ENCODE results near the gene GLI3. TPM values are rescaled to one million over a fixed set of nuclear protein-coding genes. Genes with fewer than 3 reads are reported as not detected.

The GLI3 gene
- total RNA-seq, 4 donors from 2014 or later = 8.6 to 12.6 (median 8.7) TPM

DNA sequence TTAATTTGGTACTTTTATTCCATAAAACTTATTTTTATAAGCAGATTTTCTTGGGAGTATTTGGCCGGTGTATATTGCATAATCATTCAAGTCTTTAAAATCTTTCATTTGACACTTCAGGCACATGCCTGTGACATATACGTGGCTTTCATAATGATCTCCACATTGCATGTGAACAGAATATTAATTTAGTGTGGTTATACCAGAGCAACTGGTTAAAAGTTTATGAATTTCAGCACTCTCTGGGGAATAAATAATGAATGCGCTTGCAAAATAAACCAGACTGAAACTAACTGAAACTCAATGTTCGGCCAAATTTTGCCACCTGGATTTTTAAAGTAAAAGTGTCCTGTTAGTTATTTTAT is 242.3 kb downstream of the GLI3 start:
- 48 to 50% methylated on average over 4 of the region's 4 CpGs for WGBS, 2 donors
- Histone ChIP-seq H3K27me3 (no peaks in the 10 kb centered on the region), H3K4me3 (no peak overlapping the region), H3K36me3 (peaks cover 0 to 4% (median 0%) of the 10 kb centered on the region in 3 donors), H3K9me3 (no peaks in the 10 kb centered on the region), H3K27ac (no peak overlapping the region), H3K4me1 (peaks cover 0 to 64% (median 7%) of the 10 kb centered on the region in 4 donors)
- no peak for DNase-seq (ENCODE audit: low spot score in 2 of 2)
- TF ChIP-seq POLR2A (IDR thresholded peaks at IDR 0.05) (no peak), EP300 (IDR thresholded peaks at IDR 0.05) (no peak)
- TF ChIP-seq, protein P1, sequence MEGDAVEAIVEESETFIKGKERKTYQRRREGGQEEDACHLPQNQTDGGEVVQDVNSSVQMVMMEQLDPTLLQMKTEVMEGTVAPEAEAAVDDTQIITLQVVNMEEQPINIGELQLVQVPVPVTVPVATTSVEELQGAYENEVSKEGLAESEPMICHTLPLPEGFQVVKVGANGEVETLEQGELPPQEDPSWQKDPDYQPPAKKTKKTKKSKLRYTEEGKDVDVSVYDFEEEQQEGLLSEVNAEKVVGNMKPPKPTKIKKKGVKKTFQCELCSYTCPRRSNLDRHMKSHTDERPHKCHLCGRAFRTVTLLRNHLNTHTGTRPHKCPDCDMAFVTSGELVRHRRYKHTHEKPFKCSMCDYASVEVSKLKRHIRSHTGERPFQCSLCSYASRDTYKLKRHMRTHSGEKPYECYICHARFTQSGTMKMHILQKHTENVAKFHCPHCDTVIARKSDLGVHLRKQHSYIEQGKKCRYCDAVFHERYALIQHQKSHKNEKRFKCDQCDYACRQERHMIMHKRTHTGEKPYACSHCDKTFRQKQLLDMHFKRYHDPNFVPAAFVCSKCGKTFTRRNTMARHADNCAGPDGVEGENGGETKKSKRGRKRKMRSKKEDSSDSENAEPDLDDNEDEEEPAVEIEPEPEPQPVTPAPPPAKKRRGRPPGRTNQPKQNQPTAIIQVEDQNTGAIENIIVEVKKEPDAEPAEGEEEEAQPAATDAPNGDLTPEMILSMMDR (IDR thresholded peaks at IDR 0.05) = no peak

DNA sequence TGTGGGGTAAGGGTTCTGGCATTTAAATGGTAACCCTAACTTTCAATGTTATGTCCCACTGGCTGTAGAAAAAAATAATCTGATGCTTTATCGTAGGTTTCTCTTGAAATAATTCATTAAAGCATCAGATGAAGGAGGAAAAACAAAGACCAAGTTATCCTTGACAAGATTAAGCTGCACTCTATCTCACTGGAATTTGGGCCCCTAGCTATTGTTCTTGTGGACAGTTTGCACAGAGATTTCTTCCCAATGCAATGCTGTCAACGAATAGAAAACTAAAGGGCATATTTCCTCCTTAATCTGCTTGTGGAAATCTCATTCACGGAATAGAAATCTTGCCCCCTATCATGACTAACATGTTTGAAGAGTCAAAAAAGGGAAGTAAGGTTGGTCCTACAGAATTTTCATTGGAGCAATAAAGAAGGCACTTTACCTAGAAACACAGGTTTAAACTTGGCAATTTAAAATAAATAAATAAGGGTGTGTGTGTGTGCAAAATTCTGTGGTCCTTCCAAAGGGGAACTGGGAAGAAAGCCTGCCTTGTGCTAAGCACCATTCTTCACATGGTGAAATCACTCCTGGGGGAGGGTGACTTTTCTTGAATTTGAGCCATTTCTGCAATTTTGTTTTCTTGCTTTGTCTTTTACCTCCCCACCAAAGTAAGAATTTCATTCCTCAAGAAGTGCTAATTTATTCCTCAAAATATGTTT is 242.8 kb downstream of the GLI3 start:
- WGBS, 2 donors = 56 to 63% methylated on average over 3 of the region's 3 CpGs
- H3K27ac ChIP-seq = peak overlapping the region in 1 of 4 donors; percentile 12
- no peak for TF ChIP-seq EP300 (IDR thresholded peaks at IDR 0.05)
- TF ChIP-seq, protein P1 (IDR thresholded peaks at IDR 0.05) = no peak
- TF ChIP-seq POLR2A (IDR thresholded peaks at IDR 0.05) = no peak

DNA sequence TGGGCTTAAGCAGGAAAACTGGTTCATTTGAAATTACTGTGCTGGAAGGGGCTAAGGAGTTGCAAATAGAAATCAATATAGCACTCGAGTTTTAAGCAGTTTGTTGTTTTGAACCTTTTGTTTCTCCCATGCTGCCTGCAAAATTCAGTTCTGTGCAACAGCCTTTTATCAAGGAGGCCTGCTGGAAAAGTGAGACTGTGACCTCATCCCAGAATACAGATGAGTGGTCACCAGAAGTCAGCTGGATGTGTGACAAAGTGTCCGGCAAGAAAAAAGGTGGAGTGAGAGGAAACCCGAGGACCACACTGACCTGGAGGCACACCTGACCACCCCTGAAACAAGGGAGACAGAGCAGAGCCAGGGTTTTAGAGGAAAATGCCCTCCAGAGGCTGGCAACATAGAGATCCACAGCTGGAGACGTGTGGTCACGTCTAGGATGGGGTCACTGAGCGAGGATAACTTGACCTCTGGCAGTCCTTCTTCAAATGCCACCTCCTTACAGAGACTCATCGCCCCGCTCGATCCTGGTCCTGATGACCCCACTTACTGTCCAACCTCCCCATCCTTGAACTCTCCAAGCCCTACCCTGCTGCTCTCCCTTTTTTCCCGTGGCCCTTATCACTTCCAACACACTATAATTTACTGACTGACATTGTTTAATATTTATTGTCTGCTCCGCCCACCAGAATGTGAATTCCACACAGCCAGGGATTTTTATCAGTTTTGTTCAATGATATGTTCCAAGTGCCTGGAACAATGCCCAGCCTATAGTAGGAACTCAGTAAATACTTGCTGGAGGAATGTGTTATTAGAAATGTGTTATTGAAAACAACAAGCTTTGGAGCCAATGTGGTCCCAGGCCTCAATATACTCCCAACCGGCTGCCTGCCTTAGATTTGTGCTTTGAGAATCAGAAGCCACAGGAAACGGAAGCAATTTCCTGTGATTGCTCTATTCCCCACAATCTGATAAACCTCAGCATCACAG is 243.8 kb downstream of the GLI3 start:
- TF ChIP-seq, protein P1 (IDR thresholded peaks at IDR 0.05) = no peak
- TF ChIP-seq EP300 (IDR thresholded peaks at IDR 0.05) (no peak), POLR2A (IDR thresholded peaks at IDR 0.05) (no peak)
- no peaks in the 10 kb centered on the region for H3K9me3 ChIP-seq
- peaks cover 0 to 64% (median 7%) of the 10 kb centered on the region in 4 donors for H3K4me1 ChIP-seq
- peak overlapping the region in 1 of 4 donors; percentile 34 for H3K27ac ChIP-seq
- DNase-seq (ENCODE audit: low spot score in 2 of 2) = no peak
- 52 to 60% methylated on average over 13 of the region's 13 CpGs for WGBS, 2 donors
- no peaks in the 10 kb centered on the region for H3K36me3 ChIP-seq
- H3K4me3 ChIP-seq = no peak overlapping the region
- H3K27me3 ChIP-seq = no peaks in the 10 kb centered on the region

More for the DNA sequence above, 242.8 kb downstream of the GLI3 start:
- Histone ChIP-seq H3K4me3 (no peak overlapping the region), H3K4me1 (peaks cover 0 to 64% (median 7%) of the 10 kb centered on the region in 4 donors), H3K27me3 (no peaks in the 10 kb centered on the region), H3K9me3 (no peaks in the 10 kb centered on the region), H3K36me3 (no peaks in the 10 kb centered on the region)
- DNase-seq (ENCODE audit: low spot score in 2 of 2) = no peak

DNA sequence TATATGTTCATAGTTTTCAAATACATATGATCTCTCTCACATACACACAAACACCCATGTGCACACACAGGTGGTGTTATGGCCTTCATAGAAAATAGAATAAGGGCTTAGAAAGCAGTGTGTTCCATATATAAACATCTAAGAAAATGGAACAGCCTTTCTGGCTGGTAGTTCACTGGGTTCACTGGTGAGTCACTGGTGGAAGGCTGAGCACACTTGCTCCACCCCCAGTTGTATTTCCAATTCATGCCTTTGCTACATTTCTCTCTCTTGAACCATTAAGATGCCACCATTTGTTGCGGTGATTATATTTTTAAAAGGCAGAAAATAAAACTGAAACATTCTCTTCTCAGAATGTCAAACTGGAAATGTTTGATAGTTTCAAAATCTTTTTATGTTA is 252.1 kb downstream of the GLI3 start:
- Histone ChIP-seq H3K4me3 (no peak overlapping the region), H3K4me1 (peaks cover 0 to 17% (median 0%) of the 10 kb centered on the region in 4 donors), H3K9me3 (no peaks in the 10 kb centered on the region), H3K27me3 (no peaks in the 10 kb centered on the region), H3K27ac (no peak overlapping the region), H3K36me3 (no peaks in the 10 kb centered on the region)
- 90 to 94% methylated on average over 1 of the region's 1 CpG for WGBS, 2 donors
- no peak for DNase-seq (ENCODE audit: low spot score in 2 of 2)
- TF ChIP-seq, protein P1 (IDR thresholded peaks at IDR 0.05) = no peak
- TF ChIP-seq EP300 (IDR thresholded peaks at IDR 0.05) = no peak
- no peak for TF ChIP-seq POLR2A (IDR thresholded peaks at IDR 0.05)

Data from tibial nerve (tissue), 4 donors.